ENCODE results near the gene TRIM47. TPM values are rescaled to one million over a fixed set of nuclear protein-coding genes. Genes with fewer than 3 reads are reported as not detected.

Gene TRIM47
- total RNA-seq, 1 experiment from 2014 or later, result 2.5 TPM

DNA sequence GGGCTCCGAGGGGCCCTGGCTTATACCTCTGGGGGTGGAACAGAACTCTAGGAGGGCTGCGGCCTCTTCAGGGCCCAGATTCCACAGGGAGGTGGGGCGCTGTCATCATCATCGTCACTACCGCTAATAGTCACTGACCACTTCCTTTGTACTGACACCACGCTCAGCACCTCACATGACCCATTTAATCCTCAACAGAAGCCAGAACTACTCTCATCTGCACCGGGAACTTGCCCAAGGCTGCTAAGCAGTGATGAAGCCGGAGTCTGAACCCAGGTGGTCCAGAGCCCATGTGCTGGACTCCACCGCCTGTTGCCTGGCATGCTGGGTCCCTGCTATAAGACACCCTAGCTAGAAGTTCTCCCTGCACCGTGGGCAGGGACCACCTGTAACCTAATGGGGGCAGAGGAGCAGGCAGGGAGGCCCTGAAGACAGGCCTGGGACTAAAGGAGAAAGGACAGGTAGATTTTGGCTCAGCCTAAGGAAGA, 46.2 kb downstream of the TRIM47 start:
- intact Hi-C loops (cut with micrococcal nuclease; ENCODE audit: unreplicated experiment), result no loop called here
- 0 out of 2 replicates have a peak, but pooled peaks cover 4% of the 10 kb centered on the region for H3K4me1 ChIP-seq
- no peak overlapping the region for H3K4me3 ChIP-seq (ENCODE audit: low read depth, low read length)
- H3K36me3 ChIP-seq (ENCODE audit: control insufficient read depth, insufficient read depth, low read length), result no peaks in the 10 kb centered on the region
- Mint-ChIP-seq H3K9me3 (ENCODE audit: unreplicated experiment) (no peaks in the 10 kb centered on the region), H3K4me1 (ENCODE audit: low read depth, unreplicated experiment) (peaks cover 11% of the 10 kb centered on the region), H3K4me3 (ENCODE audit: unreplicated experiment) (no peak overlapping the region), H3K36me3 (ENCODE audit: insufficient read depth, unreplicated experiment) (peaks cover 21% of the 10 kb centered on the region), H3K27me3 (ENCODE audit: insufficient read depth, unreplicated experiment) (no peaks in the 10 kb centered on the region), H3K27ac (ENCODE audit: unreplicated experiment) (no peak overlapping the region)
- no peak for DNase-seq
- H3K9me3 ChIP-seq, result no peaks in the 10 kb centered on the region
- BruUV-seq (replicated peaks), result no TSS peak
- ChIA-PET POLR2A (no interaction called here), CTCF (no interaction called here)
- TF ChIP-seq, protein P1, sequence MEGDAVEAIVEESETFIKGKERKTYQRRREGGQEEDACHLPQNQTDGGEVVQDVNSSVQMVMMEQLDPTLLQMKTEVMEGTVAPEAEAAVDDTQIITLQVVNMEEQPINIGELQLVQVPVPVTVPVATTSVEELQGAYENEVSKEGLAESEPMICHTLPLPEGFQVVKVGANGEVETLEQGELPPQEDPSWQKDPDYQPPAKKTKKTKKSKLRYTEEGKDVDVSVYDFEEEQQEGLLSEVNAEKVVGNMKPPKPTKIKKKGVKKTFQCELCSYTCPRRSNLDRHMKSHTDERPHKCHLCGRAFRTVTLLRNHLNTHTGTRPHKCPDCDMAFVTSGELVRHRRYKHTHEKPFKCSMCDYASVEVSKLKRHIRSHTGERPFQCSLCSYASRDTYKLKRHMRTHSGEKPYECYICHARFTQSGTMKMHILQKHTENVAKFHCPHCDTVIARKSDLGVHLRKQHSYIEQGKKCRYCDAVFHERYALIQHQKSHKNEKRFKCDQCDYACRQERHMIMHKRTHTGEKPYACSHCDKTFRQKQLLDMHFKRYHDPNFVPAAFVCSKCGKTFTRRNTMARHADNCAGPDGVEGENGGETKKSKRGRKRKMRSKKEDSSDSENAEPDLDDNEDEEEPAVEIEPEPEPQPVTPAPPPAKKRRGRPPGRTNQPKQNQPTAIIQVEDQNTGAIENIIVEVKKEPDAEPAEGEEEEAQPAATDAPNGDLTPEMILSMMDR (IDR thresholded peaks at IDR 0.05; ENCODE audit: insufficient read depth in 1 of 2, low read depth in 1 of 2, low read length in 1 of 2, severe bottlenecking in 1 of 2, unreplicated experiment in 1 of 2), result no peak
- no peaks in the 10 kb centered on the region for H3K27me3 ChIP-seq (replicated peaks; ENCODE audit: control insufficient read depth, insufficient read depth, low read length)

DNA sequence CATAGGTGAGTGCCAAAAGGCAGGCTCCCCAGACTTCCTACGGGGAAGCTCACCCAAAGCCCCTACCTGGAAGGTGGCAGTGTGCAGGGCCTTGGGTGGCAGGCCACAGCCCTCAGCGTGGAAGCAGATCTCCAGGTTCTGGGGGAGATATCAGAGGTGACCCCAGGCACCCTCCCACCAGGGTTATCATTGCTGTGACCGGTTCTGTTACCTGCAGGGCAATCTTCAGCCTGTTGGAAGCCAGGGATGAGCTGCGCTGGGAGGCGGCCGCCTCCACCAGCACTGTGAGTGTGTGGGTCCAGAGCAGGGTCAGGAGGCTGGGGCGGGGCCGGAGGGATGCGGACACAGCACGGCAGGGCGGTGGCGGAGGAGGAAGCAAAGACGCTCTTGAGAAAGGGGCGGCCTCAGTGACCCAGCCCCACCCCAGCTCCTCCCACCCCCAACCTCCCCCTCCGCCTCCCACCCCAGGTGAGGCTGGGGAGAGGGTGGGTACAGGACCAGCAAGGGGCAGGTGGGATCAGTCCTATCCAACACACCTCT, 47.3 kb downstream of the TRIM47 start:
- no peaks in the 10 kb centered on the region for H3K9me3 ChIP-seq
- Mint-ChIP-seq H3K27me3 (ENCODE audit: insufficient read depth, unreplicated experiment) (no peaks in the 10 kb centered on the region), H3K9me3 (ENCODE audit: unreplicated experiment) (no peaks in the 10 kb centered on the region), H3K36me3 (ENCODE audit: insufficient read depth, unreplicated experiment) (peaks cover 21% of the 10 kb centered on the region), H3K4me1 (ENCODE audit: low read depth, unreplicated experiment) (peaks cover 11% of the 10 kb centered on the region), H3K4me3 (ENCODE audit: unreplicated experiment) (no peak overlapping the region), H3K27ac (ENCODE audit: unreplicated experiment) (no peak overlapping the region)
- TF ChIP-seq, protein P1 (IDR thresholded peaks at IDR 0.05; ENCODE audit: insufficient read depth in 1 of 2, low read depth in 1 of 2, low read length in 1 of 2, severe bottlenecking in 1 of 2, unreplicated experiment in 1 of 2), result no peak
- no TSS peak for BruUV-seq (replicated peaks)
- ChIA-PET POLR2A (no interaction called here), CTCF (interaction anchor here (0.5 to 1.9 kb wide), 4 partner anchors 8 to 26 kb away, joined by 3 to 11 read pairs (median 6); partner anchors contain the start of gene WBP2)
- peaks cover 4% of the 10 kb centered on the region; the same call in 1 of the 2 replicates for H3K4me1 ChIP-seq
- intact Hi-C loops (cut with micrococcal nuclease; ENCODE audit: unreplicated experiment), result no loop called here
- H3K36me3 ChIP-seq (ENCODE audit: control insufficient read depth, insufficient read depth, low read length), result no peaks in the 10 kb centered on the region
- no peak overlapping the region for H3K4me3 ChIP-seq (ENCODE audit: low read depth, low read length)
- H3K27me3 ChIP-seq (replicated peaks; ENCODE audit: control insufficient read depth, insufficient read depth, low read length), result no peaks in the 10 kb centered on the region
- DNase-seq, result no peak

DNA sequence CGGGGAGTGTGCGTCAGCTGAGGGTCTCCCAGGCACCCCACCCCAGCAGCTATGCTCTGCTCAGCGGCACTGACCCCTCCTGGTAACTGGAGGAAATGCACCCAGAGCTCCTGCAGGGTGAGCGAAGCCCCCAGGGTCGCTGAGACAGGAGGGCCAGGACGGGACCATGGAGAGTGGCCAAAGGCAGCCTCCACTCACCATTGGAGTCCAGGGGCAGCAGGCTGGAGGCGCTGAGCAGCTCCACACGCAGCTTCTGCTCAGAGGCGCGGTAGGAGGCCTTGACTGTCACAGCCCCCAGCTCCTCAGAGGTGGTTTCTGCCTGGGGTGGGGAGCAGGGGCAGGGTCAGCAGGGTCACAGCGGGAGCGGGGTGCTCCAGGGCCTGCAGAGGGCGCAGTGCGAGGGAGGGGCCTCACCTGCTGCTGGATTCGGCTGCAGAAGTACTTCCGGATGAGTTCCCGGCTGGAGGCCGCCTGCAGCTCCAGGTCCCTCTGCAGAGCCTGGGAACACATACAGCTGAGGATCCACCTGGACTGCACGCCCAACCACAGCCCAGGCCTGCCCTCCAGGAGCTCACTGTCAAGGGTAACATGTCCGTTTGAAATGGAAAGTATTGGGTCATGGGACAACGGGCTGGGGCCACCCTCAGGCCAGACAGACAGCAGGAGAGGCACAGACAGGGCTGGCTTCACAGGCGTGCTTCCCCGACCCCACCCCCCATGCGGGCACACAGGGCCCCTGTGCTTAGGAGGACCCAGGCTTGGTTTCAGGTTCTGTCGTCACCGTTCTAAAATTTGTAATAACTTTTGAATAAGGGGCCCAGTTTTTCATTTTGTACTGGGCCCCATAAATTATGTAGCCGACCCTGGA, 48.0 kb downstream of the TRIM47 start:
- peaks cover 4% of the 10 kb centered on the region; the same call in 1 of the 2 replicates for H3K4me1 ChIP-seq
- peak in 1 of 2 experiments; percentile 50 for DNase-seq
- ChIA-PET CTCF (interaction anchor here (0.6 to 1.9 kb wide), 8 partner anchors 9 to 67 kb away, joined by 3 to 11 read pairs (median 4); partner anchors contain the start of genes UNC13D and WBP2), POLR2A (no interaction called here)
- no TSS peak for BruUV-seq (replicated peaks)
- H3K4me1 Mint-ChIP-seq (ENCODE audit: low read depth, unreplicated experiment), result peaks cover 11% of the 10 kb centered on the region
- TF ChIP-seq, protein P1 (IDR thresholded peaks at IDR 0.05; ENCODE audit: insufficient read depth in 1 of 2, low read depth in 1 of 2, low read length in 1 of 2, severe bottlenecking in 1 of 2, unreplicated experiment in 1 of 2), result peak; percentile 36 to 65
- no peaks in the 10 kb centered on the region; the same call in 1 of the 2 replicates for H3K36me3 ChIP-seq (ENCODE audit: control insufficient read depth, insufficient read depth, low read length)
- H3K4me3 Mint-ChIP-seq (ENCODE audit: unreplicated experiment), result no peak overlapping the region
- no peak overlapping the region for H3K27ac Mint-ChIP-seq (ENCODE audit: unreplicated experiment)
- H3K9me3 ChIP-seq, result no peaks in the 10 kb centered on the region
- intact Hi-C loops (cut with micrococcal nuclease; ENCODE audit: unreplicated experiment), result no loop called here
- peaks cover 21% of the 10 kb centered on the region for H3K36me3 Mint-ChIP-seq (ENCODE audit: insufficient read depth, unreplicated experiment)
- H3K4me3 ChIP-seq (ENCODE audit: low read depth, low read length), result no peak overlapping the region
- H3K9me3 Mint-ChIP-seq (ENCODE audit: unreplicated experiment), result no peaks in the 10 kb centered on the region
- no peaks in the 10 kb centered on the region for H3K27me3 ChIP-seq (replicated peaks; ENCODE audit: control insufficient read depth, insufficient read depth, low read length)
- H3K27me3 Mint-ChIP-seq (ENCODE audit: insufficient read depth, unreplicated experiment), result no peaks in the 10 kb centered on the region
